Glutamatergic neuron (in vitro differentiated cells): ENCODE results near the gene C15orf39. TPM values are rescaled to one million over a fixed set of nuclear protein-coding genes. Genes with fewer than 3 reads are reported as not detected.

Source experiments
- DNase-seq: peaks from one replicate; pipeline ENCODE4 v3.0.0; 2022
- H3K27ac Mint-ChIP-seq: one replicate; pipeline ENCODE4 v1.8.0; 2020; ENCODE audit warnings: mild to moderate bottlenecking, mixed read lengths, inconsistent platforms; ENCODE audit not compliant: unreplicated experiment
- H3K27me3 Mint-ChIP-seq: one replicate; pipeline ENCODE4 v1.8.0; 2020; ENCODE audit warnings: mild to moderate bottlenecking, moderate library complexity, mixed read lengths, inconsistent platforms; ENCODE audit not compliant: unreplicated experiment
- H3K36me3 Mint-ChIP-seq: one replicate; pipeline ENCODE4 v1.8.0; 2020; ENCODE audit warnings: mild to moderate bottlenecking, mixed read lengths, inconsistent platforms; ENCODE audit not compliant: unreplicated experiment
- H3K4me1 Mint-ChIP-seq: one replicate; pipeline ENCODE4 v1.8.0; 2020; ENCODE audit warnings: mild to moderate bottlenecking, low read depth, mixed read lengths, inconsistent platforms; ENCODE audit not compliant: unreplicated experiment
- H3K4me3 Mint-ChIP-seq: one replicate; pipeline ENCODE4 v1.8.0; 2020; ENCODE audit warnings: mild to moderate bottlenecking, mixed read lengths, inconsistent platforms; ENCODE audit not compliant: unreplicated experiment
- H3K9me3 Mint-ChIP-seq: one replicate; pipeline ENCODE4 v1.8.0; 2020; ENCODE audit warnings: mild to moderate bottlenecking, moderate library complexity, mixed read lengths, inconsistent platforms; ENCODE audit not compliant: unreplicated experiment
- CTCF ChIP-seq: fragments of 200-600 bp; sonication (generic); IDR thresholded peaks from one replicate; pipeline ENCODE4 v1.5.0; 2021; ENCODE audit not compliant: partially characterized antibody, unreplicated experiment
- total RNA-seq: library from RNA; stranded (reverse); fragmentation: NEBNext Ultra II Directional; extraction: Animal tissue kit (Norgen Biotek cat#: 25700); gene quantifications from one replicate; pipeline ENCODE4 v1.2.1, GENCODE V29; 2021; ENCODE audit not compliant: unreplicated experiment

Gene C15orf39
- total RNA-seq, 1 donor from 2014 or later: 9.0 TPM

GRCh38 chr15:75182187-75183131 is 19.2 kb upstream of the C15orf39 start:
- H3K27ac Mint-ChIP-seq: no peak overlapping the region
- H3K9me3 Mint-ChIP-seq: no peaks in the 10 kb centered on the region
- TF ChIP-seq CTCF: no peak
- peaks cover 4% of the 10 kb centered on the region for H3K4me1 Mint-ChIP-seq
- H3K36me3 Mint-ChIP-seq: no peaks in the 10 kb centered on the region
- no peak for DNase-seq
- no peak overlapping the region for H3K4me3 Mint-ChIP-seq
- H3K27me3 Mint-ChIP-seq: peaks cover 2% of the 10 kb centered on the region

DNA sequence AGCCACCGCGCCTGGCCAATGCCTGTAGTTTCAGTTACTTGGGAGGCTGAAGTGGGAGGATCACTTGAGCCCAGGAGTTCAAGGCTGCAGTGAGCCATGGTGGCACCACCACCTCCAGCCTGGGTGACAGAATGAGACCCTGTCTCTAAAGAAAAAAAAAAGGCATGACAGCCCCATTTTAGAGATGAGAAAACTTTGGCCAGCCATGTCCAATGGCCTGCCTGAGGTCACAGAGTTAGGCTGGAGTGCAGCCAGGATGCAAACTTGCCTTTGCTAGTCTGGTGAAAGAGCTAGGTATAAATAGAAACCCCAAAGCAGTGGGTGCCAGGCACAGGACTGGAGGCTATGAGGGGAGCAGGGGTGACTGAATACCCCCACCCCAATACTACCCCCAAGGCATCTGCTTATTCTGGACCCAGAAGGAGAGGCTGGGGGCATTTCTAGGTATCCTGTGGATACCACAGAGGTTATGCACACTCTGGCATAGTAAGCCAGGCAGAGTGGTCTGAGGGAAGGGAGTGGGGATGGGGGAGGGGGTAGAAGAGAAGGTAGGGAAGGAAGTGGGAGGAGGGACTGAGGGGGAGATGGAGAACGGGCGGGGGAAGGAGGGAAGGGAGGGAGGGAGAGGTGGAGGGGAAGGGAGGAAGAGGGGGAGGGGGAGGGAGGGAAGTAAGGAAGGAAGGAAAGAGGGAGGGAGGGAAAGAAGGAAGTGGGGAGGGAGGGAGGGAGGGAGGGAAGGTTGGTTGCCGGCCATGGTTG is 16.2 kb upstream of the C15orf39 start:
- peaks cover 2% of the 10 kb centered on the region for H3K27me3 Mint-ChIP-seq
- DNase-seq: no peak
- no peak overlapping the region for H3K4me3 Mint-ChIP-seq
- H3K4me1 Mint-ChIP-seq: peaks cover 4% of the 10 kb centered on the region
- H3K9me3 Mint-ChIP-seq: no peaks in the 10 kb centered on the region
- H3K36me3 Mint-ChIP-seq: no peaks in the 10 kb centered on the region
- no peak overlapping the region for H3K27ac Mint-ChIP-seq
- no peak for TF ChIP-seq CTCF

GRCh38 chr15:75186044-75186443 is 15.6 kb upstream of the C15orf39 start:
- H3K9me3 Mint-ChIP-seq: peaks cover 5% of the 10 kb centered on the region
- DNase-seq: no peak
- TF ChIP-seq CTCF: no peak
- H3K36me3 Mint-ChIP-seq: no peaks in the 10 kb centered on the region
- H3K4me1 Mint-ChIP-seq: peaks cover 2% of the 10 kb centered on the region
- peaks cover 2% of the 10 kb centered on the region for H3K27me3 Mint-ChIP-seq
- H3K27ac Mint-ChIP-seq: no peak overlapping the region
- no peak overlapping the region for H3K4me3 Mint-ChIP-seq

DNA sequence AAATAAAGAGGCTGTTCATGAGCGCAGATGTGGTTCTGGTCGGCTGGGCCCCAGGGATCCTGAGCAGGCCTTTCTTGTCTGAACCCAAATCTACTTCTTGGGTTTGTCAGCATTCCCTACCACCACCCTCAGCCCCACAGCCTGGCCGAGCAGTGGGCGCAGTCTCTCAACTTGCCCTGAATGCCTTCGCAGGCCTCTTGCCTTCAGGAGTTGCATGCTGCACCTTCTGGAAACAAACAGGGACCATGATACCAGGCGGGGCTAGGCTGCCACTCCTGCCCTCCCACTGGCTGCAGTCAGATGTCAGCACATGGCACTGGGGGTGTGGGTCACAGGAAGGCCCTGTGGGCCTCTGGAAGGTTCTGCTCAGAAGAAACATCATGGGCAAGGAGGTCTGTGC is 13.2 kb upstream of the C15orf39 start:
- no peak for DNase-seq
- Mint-ChIP-seq H3K36me3 (no peaks in the 10 kb centered on the region), H3K4me3 (no peak overlapping the region), H3K9me3 (peaks cover 5% of the 10 kb centered on the region), H3K4me1 (peaks cover 3% of the 10 kb centered on the region), H3K27ac (no peak overlapping the region), H3K27me3 (no peaks in the 10 kb centered on the region)
- TF ChIP-seq CTCF: no peak
